Panc1 (cell line): Measurements from ENCODE around the gene SOX18.

Source experiments
- TF ChIP-seq, protein P1 (sequence below): fragments of 450-650 bp; IDR thresholded peaks from 2 replicates; pipeline ENCODE4 v1.5.1; 2017; ENCODE audit warnings: mild to moderate bottlenecking
- TF ChIP-seq, protein P2 (sequence below), 2 experiments: IDR thresholded peaks; 2 replicates each; pipeline ENCODE4 v1.6.1; 2011 to 2012; ENCODE audit warnings: low read depth in 2 of 2, control low read depth in 1 of 2, low read length in 1 of 2, mild to moderate bottlenecking in 1 of 2, moderate library complexity in 1 of 2; ENCODE audit not compliant: insufficient read depth in 1 of 2

DNA sequence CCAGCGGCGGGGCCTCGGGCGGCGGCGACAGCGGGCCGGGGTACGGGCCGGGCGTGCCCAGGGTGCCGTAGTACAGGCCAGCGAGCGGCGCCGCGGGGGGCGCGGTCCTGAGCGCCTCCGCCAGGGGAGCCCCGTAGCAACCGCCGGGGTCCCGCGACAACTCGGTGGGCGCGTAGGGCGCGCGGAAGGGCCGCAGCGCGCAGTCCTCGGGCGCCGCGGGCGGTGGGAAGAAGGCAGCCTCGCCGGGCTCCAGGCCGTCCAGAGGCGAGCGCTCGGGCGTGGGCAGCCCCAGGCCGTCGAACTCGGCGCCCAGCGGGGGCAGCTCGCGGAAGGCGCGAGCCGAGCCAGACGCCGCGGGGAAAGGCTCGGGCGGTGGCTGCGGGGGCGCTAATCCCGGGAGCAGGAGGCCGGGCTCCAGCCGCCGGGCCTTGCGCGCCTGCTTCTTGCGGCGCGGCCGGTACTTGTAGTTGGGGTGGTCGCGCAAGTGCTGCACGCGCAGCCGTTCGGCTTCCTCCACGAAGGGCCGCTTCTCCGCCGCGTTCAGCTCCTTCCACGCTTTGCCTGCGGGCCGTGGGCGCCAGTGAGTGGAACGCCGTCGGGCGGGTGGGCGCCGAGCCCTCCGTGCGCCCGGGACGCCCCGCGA is 916 bp downstream of the SOX18 start:
- TF ChIP-seq, protein P1, sequence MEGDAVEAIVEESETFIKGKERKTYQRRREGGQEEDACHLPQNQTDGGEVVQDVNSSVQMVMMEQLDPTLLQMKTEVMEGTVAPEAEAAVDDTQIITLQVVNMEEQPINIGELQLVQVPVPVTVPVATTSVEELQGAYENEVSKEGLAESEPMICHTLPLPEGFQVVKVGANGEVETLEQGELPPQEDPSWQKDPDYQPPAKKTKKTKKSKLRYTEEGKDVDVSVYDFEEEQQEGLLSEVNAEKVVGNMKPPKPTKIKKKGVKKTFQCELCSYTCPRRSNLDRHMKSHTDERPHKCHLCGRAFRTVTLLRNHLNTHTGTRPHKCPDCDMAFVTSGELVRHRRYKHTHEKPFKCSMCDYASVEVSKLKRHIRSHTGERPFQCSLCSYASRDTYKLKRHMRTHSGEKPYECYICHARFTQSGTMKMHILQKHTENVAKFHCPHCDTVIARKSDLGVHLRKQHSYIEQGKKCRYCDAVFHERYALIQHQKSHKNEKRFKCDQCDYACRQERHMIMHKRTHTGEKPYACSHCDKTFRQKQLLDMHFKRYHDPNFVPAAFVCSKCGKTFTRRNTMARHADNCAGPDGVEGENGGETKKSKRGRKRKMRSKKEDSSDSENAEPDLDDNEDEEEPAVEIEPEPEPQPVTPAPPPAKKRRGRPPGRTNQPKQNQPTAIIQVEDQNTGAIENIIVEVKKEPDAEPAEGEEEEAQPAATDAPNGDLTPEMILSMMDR, result no peak; the same call in 1 of the 2 replicates
- TF ChIP-seq, protein P2, sequence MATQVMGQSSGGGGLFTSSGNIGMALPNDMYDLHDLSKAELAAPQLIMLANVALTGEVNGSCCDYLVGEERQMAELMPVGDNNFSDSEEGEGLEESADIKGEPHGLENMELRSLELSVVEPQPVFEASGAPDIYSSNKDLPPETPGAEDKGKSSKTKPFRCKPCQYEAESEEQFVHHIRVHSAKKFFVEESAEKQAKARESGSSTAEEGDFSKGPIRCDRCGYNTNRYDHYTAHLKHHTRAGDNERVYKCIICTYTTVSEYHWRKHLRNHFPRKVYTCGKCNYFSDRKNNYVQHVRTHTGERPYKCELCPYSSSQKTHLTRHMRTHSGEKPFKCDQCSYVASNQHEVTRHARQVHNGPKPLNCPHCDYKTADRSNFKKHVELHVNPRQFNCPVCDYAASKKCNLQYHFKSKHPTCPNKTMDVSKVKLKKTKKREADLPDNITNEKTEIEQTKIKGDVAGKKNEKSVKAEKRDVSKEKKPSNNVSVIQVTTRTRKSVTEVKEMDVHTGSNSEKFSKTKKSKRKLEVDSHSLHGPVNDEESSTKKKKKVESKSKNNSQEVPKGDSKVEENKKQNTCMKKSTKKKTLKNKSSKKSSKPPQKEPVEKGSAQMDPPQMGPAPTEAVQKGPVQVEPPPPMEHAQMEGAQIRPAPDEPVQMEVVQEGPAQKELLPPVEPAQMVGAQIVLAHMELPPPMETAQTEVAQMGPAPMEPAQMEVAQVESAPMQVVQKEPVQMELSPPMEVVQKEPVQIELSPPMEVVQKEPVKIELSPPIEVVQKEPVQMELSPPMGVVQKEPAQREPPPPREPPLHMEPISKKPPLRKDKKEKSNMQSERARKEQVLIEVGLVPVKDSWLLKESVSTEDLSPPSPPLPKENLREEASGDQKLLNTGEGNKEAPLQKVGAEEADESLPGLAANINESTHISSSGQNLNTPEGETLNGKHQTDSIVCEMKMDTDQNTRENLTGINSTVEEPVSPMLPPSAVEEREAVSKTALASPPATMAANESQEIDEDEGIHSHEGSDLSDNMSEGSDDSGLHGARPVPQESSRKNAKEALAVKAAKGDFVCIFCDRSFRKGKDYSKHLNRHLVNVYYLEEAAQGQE (IDR thresholded peaks at IDR 0.05; ENCODE audit: insufficient read depth in 1 of 2, low read depth in 2 of 2, low read length in 1 of 2), result no peak
